ENCODE results near the gene GRID2.

DNA sequence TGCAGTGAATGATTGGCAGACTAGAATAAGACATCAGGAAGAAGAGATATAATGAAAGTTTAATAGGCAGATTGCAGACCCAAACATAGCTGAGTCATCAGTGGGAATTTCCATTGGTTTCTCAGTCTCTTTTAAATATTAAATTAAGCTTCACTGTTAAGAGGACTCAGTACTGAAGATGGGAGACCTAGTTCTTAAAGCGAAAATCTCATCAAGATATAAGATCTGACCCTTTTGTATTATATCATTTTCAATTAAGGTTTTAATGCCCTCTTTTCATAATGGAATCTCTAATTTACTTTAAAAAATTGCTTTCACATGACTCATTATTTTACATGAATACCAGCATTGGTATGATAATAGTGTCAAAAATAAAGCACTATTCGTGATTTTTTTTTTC, 1355.9 kb downstream of the GRID2 start:
- no peak for TF ChIP-seq POLR2A (IDR thresholded peaks at IDR 0.05)
- TF ChIP-seq CTCF (IDR thresholded peaks at IDR 0.05) = no peak
